NB4 (cell line): ENCODE results near the gene OXSM.

ENCODE experiments used
- CTCF ChIP-seq: IDR thresholded peaks from one replicate; pipeline ENCODE4 v1.5.1; 2012; ENCODE audit warnings: low read depth, low read length
- MAX ChIP-seq: IDR thresholded peaks from 2 replicates; pipeline ENCODE4 v1.6.1; 2011; ENCODE audit warnings: low read depth, low read length

GRCh38 chr3:25768851-25769250, 21.0 kb upstream of the OXSM start:
- TF ChIP-seq MAX (no peak), CTCF (no peak)
